HepG2 (cell line): ENCODE data around the gene USP32. TPM values are rescaled to one million over a fixed set of nuclear protein-coding genes. Genes with fewer than 3 reads are reported as not detected.

ENCODE experiments used
- ADNP ChIP-seq: sonication (generic); formaldehyde crosslinking; IDR thresholded peaks from 2 replicates; pipeline ENCODE4 v1.4.0; 2020; ENCODE audit warnings: missing genetic modification reagents
- ATF7-NPFF ChIP-seq: sonication (generic); formaldehyde crosslinking; IDR thresholded peaks from 2 replicates; pipeline ENCODE4 v1.8.1; 2023; ENCODE audit warnings: mild to moderate bottlenecking, low read depth, missing genetic modification reagents, moderate library complexity
- BRD4 ChIP-seq: sonication (generic); formaldehyde crosslinking; IDR thresholded peaks from 2 replicates; pipeline ENCODE4 v1.4.0; 2020; ENCODE audit warnings: missing genetic modification reagents
- DNMT3B ChIP-seq: conservative IDR thresholded peaks from 2 replicates; pipeline ENCODE4 v1.6.1; 2016; ENCODE audit warnings: missing biosample characterization, control low read depth
- FOSL1 ChIP-seq: sonication (generic); formaldehyde crosslinking; IDR thresholded peaks from 2 replicates; pipeline ENCODE4 v1.9.0; 2021; ENCODE audit warnings: missing genetic modification reagents, borderline replicate concordance
- FOXK1 ChIP-seq: sonication (generic); formaldehyde crosslinking; IDR thresholded peaks from 2 replicates; pipeline ENCODE4 v1.4.0; 2020; ENCODE audit warnings: low read depth, missing genetic modification reagents, borderline replicate concordance
- HCFC1 ChIP-seq: fragments of 150-350 bp; IDR thresholded peaks from 2 replicates; pipeline ENCODE4 v1.6.1; 2014; ENCODE audit warnings: low read depth, low read length
- HNRNPLL ChIP-seq: fragments of 200-400 bp; formaldehyde crosslinking; IDR thresholded peaks from 2 replicates; pipeline ENCODE4 v1.6.1; 2017; ENCODE audit warnings: mild to moderate bottlenecking, low read depth, low read length; ENCODE audit not compliant: poor library complexity, severe bottlenecking
- HOXD1 ChIP-seq: sonication (generic); formaldehyde crosslinking; IDR thresholded peaks from 2 replicates; pipeline ENCODE4 v1.5.0; 2020; ENCODE audit warnings: missing genetic modification reagents
- KDM1A ChIP-seq: IDR thresholded peaks from 2 replicates; pipeline ENCODE4 v1.6.1; 2016; ENCODE audit warnings: missing compliant biosample characterization
- KLF13 ChIP-seq: sonication (generic); formaldehyde crosslinking; IDR thresholded peaks from 2 replicates; pipeline ENCODE4 v1.4.0; 2020; ENCODE audit warnings: mild to moderate bottlenecking, missing genetic modification reagents
- MAF1 ChIP-seq: sonication (generic); formaldehyde crosslinking; IDR thresholded peaks from 2 replicates; pipeline ENCODE4 v1.5.0; 2020; ENCODE audit warnings: missing genetic modification reagents, borderline replicate concordance
- MIXL1 ChIP-seq: IDR thresholded peaks from 2 replicates; pipeline ENCODE4 v1.6.1; 2016
- SALL1 ChIP-seq: sonication (generic); formaldehyde crosslinking; IDR thresholded peaks from 2 replicates; pipeline ENCODE4 v1.8.0; 2022; ENCODE audit warnings: mild to moderate bottlenecking, missing genetic modification reagents
- SETDB1 ChIP-seq: sonication (generic); formaldehyde crosslinking; IDR thresholded peaks from 2 replicates; pipeline ENCODE4 v1.5.1; 2020; ENCODE audit warnings: missing genetic modification reagents, mild to moderate bottlenecking, borderline replicate concordance
- SNAPC2 ChIP-seq: sonication (generic); formaldehyde crosslinking; IDR thresholded peaks from 2 replicates; pipeline ENCODE4 v1.8.1; 2022; ENCODE audit warnings: mild to moderate bottlenecking, missing genetic modification reagents
- SRY ChIP-seq: sonication (generic); formaldehyde crosslinking; IDR thresholded peaks from 2 replicates; pipeline ENCODE4 v1.8.0; 2022; ENCODE audit warnings: mild to moderate bottlenecking, missing genetic modification reagents
- TBX2 ChIP-seq: sonication (generic); formaldehyde crosslinking; IDR thresholded peaks from 2 replicates; pipeline ENCODE4 v1.5.0; 2020; ENCODE audit warnings: missing genetic modification reagents, mild to moderate bottlenecking, borderline replicate concordance
- TP53 ChIP-seq: sonication (generic); formaldehyde crosslinking; conservative IDR thresholded peaks from 2 replicates; pipeline ENCODE4 v1.4.0; 2020; ENCODE audit warnings: missing genetic modification reagents
- TRIM22 ChIP-seq: fragments of 450-650 bp; IDR thresholded peaks from 2 replicates; pipeline ENCODE4 v1.6.1; 2017
- ZFP1 ChIP-seq: IDR thresholded peaks from 2 replicates; pipeline ENCODE4 v1.6.1; 2016
- ZNF383 ChIP-seq: sonication (generic); formaldehyde crosslinking; IDR thresholded peaks from 2 replicates; pipeline ENCODE4 v1.4.0; 2020; ENCODE audit warnings: missing genetic modification reagents, mild to moderate bottlenecking, borderline replicate concordance
- ZNF629 ChIP-seq: sonication (generic); formaldehyde crosslinking; conservative IDR thresholded peaks from 2 replicates; pipeline ENCODE4 v1.5.0; 2020; ENCODE audit warnings: missing genetic modification reagents
- ZNF777 ChIP-seq: sonication (generic); formaldehyde crosslinking; IDR thresholded peaks from 2 replicates; pipeline ENCODE4 v1.4.0; 2020; ENCODE audit warnings: missing genetic modification reagents
- ZNF790 ChIP-seq: sonication (generic); formaldehyde crosslinking; IDR thresholded peaks from 2 replicates; pipeline ENCODE4 v1.8.0; 2022; ENCODE audit warnings: missing genetic modification reagents, mild to moderate bottlenecking, borderline replicate concordance
- polyA plus RNA-seq, 8 experiments: library from polyadenylated mRNA; depleted of rRNA in 3 of 8; stranded (reverse) in 7 of 8; unstranded in 1 of 8; fragments of >200 nt; fragmentation: Illumina TruSeq in 4 of 8; extraction: Trizol in 4 of 8; gene quantifications; 2 replicates each; pipeline versions ENCODE4 v1.2.1 to v1.2.3, GENCODE V29; 2011 to 2016; ENCODE audit warnings: low read depth in 4 of 8, missing spikeins in 1 of 8, mixed read lengths in 1 of 8; ENCODE audit not compliant: insufficient read depth in 1 of 8
- total RNA-seq, 5 experiments: library from RNA; depleted of rRNA; stranded (reverse); fragments of >200 nt; fragmentation: Illumina TruSeq; extraction: Trizol; gene quantifications; 2 replicates each; pipeline ENCODE4 v1.2.3, GENCODE V29; 2016; ENCODE audit warnings: low read depth in 1 of 5
- TF ChIP-seq, protein P1 (sequence below): sonication (generic); formaldehyde crosslinking; IDR thresholded peaks from 2 replicates; pipeline ENCODE4 v1.9.0; 2021; ENCODE audit warnings: missing genetic modification reagents, borderline replicate concordance
- TF ChIP-seq, protein P2 (sequence below): sonication (generic); formaldehyde crosslinking; IDR thresholded peaks from 2 replicates; pipeline ENCODE4 v1.8.0; 2022; ENCODE audit warnings: missing genetic modification reagents, low read depth, mild to moderate bottlenecking, borderline replicate concordance

USP32 gene
- total and polyA plus RNA-seq, 2 of the 13 experiments (the other 11 are each of a cell fraction or from before 2014, with no cell fraction given), result 24.9 to 39.9 TPM

DNA sequence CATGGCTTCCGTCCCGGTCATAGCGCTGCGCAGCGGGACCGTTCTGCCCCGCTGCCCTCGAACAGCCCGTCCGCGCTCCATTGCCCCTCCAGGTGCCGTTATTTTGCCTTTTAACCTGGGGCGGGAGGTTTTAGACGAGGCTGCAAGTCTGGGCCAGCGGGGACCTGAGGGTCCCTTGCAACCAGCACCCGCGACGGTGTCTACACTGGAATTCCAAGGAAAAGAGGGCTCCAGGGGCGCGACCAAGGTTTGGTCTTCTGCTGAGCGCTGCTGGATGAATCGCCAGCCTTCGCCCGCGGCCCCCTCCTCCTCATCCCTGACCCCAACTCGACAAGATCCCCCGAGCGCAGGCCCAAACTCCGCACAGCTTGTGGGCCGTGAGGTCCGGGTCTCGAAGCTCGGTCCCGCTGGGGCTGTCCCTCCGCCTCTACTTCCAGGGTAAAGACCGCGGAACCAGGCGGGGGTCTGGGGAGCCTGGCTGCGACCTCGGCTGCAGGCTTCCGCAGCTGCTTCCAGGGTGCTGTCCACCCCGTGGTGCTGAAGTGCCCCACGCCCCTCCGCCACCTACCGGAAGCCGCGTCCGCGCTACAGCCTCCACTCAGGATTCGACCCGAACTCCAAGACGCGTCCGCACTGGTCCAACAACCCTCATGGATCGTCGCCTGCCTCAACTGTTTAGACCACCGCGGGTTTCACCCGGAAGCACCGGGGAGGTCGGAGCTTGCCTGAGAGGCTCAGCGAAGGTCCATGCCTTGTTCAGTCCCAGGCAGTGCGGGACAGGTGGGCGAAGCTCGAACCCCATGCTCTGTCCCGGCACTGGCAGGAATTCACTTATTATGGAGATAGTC is 252.3 kb downstream of the USP32 start (continued):
- no peak for TF ChIP-seq ZNF383 (CRISPR knock-in tag)
- TF ChIP-seq KDM1A (CRISPR knock-in tag), result 0 out of 2 replicates have a peak, but pooled peaks have one; percentile 22
- peak; percentile 59 for TF ChIP-seq HNRNPLL
- peak; percentile 98 for TF ChIP-seq SRY (CRISPR knock-in tag)
- TF ChIP-seq, protein P1, sequence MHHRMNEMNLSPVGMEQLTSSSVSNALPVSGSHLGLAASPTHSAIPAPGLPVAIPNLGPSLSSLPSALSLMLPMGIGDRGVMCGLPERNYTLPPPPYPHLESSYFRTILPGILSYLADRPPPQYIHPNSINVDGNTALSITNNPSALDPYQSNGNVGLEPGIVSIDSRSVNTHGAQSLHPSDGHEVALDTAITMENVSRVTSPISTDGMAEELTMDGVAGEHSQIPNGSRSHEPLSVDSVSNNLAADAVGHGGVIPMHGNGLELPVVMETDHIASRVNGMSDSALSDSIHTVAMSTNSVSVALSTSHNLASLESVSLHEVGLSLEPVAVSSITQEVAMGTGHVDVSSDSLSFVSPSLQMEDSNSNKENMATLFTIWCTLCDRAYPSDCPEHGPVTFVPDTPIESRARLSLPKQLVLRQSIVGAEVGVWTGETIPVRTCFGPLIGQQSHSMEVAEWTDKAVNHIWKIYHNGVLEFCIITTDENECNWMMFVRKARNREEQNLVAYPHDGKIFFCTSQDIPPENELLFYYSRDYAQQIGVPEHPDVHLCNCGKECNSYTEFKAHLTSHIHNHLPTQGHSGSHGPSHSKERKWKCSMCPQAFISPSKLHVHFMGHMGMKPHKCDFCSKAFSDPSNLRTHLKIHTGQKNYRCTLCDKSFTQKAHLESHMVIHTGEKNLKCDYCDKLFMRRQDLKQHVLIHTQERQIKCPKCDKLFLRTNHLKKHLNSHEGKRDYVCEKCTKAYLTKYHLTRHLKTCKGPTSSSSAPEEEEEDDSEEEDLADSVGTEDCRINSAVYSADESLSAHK (CRISPR knock-in tag), result peak; percentile 90
- peak; percentile 99 for TF ChIP-seq ATF7-NPFF (CRISPR knock-in tag)
- TF ChIP-seq FOXK1 (CRISPR knock-in tag), result peak; percentile 88; the same call in 1 of the 2 replicates
- peak; percentile 74; the same call in 1 of the 2 replicates for TF ChIP-seq TP53 (CRISPR knock-in tag)
- TF ChIP-seq DNMT3B (CRISPR knock-in tag), result peak; percentile 96; the same call in 1 of the 2 replicates
- TF ChIP-seq TBX2, result peak; percentile 83; the same call in 1 of the 2 replicates
- peak; percentile 99 for TF ChIP-seq SALL1 (CRISPR knock-in tag)
- peak; percentile 76 for TF ChIP-seq ZNF777 (CRISPR knock-in tag)
- peak; percentile 94; the same call in 1 of the 2 replicates for TF ChIP-seq MAF1 (CRISPR knock-in tag)
- TF ChIP-seq KLF13 (CRISPR knock-in tag), result peak; percentile 100
- 0 out of 2 replicates have a peak, but pooled peaks have one; percentile 18 for TF ChIP-seq BRD4 (CRISPR knock-in tag)
- peak; percentile 37; the same call in 1 of the 2 replicates for TF ChIP-seq ZNF629 (CRISPR knock-in tag)
- 0 out of 2 replicates have a peak, but pooled peaks have one; percentile 24 for TF ChIP-seq HCFC1
- peak; percentile 99 for TF ChIP-seq ZNF790 (CRISPR knock-in tag)
- TF ChIP-seq MIXL1 (CRISPR knock-in tag), result peak; percentile 90
- TF ChIP-seq, protein P2, sequence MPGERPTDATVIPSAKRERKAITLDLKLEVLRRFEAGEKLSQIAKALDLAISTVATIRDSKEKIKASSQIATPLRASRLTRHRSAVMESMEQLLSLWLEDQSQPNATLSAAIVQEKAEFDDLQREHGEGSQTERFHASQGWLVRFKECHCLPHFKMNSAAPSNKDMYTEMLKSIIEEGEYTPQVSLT (CRISPR knock-in tag), result no peak
- 0 out of 2 replicates have a peak, but pooled peaks have one; percentile 7 for TF ChIP-seq FOSL1 (CRISPR knock-in tag)
- TF ChIP-seq ADNP (CRISPR knock-in tag), result 0 out of 2 replicates have a peak, but pooled peaks have one; percentile 18
- TF ChIP-seq SETDB1, result no peak
- TF ChIP-seq TRIM22, result no peak
- TF ChIP-seq SNAPC2 (CRISPR knock-in tag), result peak; percentile 94
- peak; percentile 96 for TF ChIP-seq HOXD1 (CRISPR knock-in tag)
- TF ChIP-seq ZFP1 (CRISPR knock-in tag), result peak; percentile 90
